Frontal cortex (tissue), 4 donors: ENCODE results near the gene SIRT2. TPM values are rescaled to one million over a fixed set of nuclear protein-coding genes. Genes with fewer than 3 reads are reported as not detected.
A peak's percentile ranks its signal among the peaks of the same experiment; 100 is the strongest.
"Not testable (repeated sequence)": the region's sequence is repeated elsewhere in the genome, so short reads cannot be mapped to it uniquely, and the experiment has no call there.

Experiments used
- DNase-seq, 2 donors: peaks; one replicate each; pipeline ENCODE4 v3.0.0; 2012; ENCODE audit warnings: low spot score in 2 of 2
- FAIRE-seq: peaks from 2 replicates; lab custom pipeline; 2012; peaks lifted over from hg19 to GRCh38; lab: Jason Lieb, UNC
- total RNA-seq: library from RNA; depleted of rRNA; stranded (reverse); fragments of >200 nt; gene quantifications from one replicate; pipeline ENCODE4 v1.2.3, GENCODE V29; 2014
- donor health status: control.
- donor health status: control.
- donor health status: control.

The SIRT2 gene
- total RNA-seq, 1 donor from 2014 or later = 56.7 TPM

DNA sequence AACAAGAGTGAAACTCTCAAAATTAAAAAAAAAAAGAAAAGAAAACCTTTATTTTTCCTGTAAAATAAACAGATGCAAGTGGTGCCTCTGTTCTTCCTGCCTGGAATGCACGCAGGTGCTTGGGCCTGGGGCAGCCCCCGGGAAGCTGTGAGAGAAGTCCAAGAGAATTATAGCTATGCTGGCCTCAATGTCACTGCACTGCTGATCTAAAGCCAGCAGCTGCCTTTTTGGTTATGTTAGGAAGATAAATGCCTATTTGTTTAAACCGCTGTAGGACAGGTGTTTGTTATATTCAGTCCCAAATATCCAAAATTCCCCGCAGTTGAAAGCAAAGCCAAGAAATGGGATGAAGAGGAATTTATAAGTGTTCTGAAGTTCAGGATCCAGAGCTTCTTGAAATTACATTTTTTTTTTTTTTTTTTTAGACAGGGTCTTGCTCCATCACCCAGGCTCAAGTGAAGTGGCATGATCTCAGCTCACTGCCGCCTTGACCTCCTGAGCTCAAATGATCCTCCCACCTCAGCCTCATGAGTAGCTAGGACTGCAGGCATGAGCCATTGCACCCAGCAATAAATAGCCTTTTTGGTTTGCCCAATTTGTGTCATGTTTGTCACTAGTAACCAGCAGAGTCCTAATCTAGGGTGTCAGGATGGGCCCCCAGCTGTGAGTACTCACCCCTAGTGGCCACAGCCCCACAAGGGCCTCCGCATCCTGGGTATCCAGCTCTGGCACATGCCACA is 23.6 kb downstream of the SIRT2 start:
- DNase-seq = no peak
- FAIRE-seq = no peak

DNA sequence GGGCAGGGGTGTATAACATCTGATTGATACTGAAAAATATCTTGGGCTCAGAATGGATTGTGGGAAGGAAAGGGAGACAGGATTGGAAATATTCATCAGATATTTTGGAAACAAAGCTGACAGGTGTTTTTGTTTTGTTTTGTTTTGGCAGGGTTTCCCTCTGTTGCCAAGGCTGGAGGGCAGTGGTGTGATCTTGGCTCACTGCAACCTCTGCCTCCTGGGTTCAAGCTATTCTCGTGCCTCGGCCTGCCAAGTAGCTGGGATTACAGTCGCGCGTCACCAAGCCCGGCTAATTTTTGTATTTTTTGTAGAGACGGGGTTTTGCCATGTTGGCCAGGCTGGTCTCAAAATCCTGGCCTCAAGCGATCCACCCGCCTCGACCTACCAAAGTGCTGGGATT is 26.0 kb downstream of the SIRT2 start:
- DNase-seq, FAIRE-seq: not testable (repeated sequence)

DNA sequence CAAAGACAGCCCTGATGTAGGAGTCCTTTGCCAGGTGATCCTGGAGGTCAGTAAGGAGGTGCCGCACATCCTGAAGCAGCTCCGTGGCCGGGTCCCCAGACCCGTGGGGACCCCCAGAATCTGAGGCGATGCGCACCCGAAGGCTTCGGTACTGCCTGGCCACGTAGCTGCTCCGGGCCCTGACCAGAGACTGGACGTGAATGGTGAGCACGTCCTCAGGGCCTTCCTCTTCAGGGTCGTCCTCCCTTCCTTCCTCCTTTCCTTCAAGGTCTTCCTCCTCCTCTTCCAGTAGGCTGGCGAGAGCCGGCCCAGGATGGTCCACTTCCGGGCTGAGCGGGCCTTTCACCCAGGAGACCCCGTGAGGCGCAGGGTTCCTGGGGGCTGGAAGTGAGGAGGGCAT is 28.8 kb downstream of the SIRT2 start:
- no peak for FAIRE-seq
- DNase-seq = no peak

DNA sequence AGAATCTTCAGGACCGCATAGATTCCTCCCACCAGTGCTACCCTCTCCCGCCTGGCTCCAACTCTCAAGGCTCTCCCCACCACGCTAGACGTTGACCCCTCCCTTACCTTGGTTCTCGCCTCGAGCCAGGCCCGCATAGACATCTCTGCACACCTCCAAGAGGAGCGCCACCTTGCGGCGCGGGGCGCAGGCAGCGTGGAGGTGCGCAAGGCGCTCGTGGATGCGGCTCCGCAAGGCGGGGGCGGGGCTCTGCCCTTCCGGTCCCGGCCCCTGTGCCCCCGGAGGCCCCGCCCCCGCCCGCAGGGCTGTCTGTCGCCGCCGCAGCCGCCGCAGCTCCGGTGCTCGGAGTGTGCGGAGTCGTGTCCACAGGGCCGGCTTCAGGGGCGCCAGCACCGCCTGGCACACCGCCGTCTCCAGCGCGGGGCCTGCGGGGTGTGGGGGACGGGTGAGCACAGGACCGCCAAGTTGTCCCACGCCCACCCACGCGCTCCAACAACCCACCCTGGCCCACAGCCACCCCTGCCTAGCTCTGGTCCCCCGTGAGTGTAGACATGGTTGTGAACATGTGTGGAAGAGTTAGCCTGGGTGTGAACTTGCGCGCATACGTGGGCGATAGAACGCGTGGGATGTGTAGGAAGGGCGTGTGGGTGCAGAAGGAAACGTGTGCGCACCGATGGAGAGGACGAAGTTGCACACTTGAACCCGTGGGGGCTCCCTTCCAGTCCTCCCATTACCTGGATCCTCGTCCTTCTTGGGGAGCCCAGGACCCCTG is 29.4 kb downstream of the SIRT2 start:
- FAIRE-seq = no peak
- peak; percentile 73 to 87 for DNase-seq

DNA sequence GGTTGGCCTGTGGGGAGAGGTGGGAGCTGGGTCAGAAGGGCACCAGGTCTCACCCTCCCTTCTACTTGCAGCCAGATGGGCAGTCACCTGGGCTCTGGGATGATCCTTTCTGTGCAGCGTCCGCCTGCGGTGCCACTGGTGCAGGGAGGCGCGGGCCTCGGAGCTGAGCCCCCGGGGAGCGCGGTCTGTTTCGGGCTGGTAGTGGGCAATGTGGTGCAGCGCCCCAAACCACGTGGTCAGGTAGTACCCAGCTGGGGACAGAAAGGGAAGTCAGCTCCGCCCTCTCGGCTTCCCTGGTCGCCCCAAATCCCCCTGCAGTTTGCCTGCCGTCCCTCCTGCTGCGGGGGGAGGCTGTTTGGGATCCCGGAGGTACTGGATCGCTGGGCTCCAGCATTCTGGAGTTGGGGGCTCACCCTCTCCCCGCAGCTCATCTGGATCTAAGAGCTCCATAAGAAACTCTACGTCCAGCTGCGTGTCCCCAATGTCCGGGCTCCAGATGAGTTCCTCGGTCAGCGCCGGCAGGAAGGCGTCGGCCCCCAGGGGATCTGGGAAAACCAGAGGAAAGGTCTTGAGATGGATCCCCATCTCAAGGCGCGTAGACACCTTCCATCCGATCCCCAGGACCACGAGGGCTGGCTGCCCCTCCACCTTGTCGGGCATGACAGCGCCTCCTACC is 30.1 kb downstream of the SIRT2 start:
- DNase-seq (peak in 1 of 2 donors; percentile 50), FAIRE-seq (no peak)

DNA sequence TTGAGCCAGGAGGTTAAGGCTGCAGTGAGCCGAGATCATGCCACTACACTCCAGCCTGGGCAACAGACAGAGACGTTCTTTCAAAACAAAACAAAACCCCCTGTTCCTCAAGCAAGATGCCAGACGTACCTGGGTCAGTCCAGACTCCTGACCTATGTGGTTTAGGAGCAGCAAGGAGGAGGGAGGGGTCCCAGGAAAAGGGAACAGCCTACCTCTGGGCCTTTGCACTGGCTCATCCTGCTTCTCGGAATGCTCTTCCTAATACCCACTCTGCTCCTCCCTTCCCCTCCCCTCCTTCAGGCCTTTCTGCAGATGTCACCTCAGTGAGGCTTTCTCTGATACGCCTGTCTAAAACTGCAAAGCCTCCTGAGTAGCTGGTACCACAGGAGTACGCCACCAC is 30.9 kb downstream of the SIRT2 start:
- FAIRE-seq (no peak), DNase-seq (no peak)

DNA sequence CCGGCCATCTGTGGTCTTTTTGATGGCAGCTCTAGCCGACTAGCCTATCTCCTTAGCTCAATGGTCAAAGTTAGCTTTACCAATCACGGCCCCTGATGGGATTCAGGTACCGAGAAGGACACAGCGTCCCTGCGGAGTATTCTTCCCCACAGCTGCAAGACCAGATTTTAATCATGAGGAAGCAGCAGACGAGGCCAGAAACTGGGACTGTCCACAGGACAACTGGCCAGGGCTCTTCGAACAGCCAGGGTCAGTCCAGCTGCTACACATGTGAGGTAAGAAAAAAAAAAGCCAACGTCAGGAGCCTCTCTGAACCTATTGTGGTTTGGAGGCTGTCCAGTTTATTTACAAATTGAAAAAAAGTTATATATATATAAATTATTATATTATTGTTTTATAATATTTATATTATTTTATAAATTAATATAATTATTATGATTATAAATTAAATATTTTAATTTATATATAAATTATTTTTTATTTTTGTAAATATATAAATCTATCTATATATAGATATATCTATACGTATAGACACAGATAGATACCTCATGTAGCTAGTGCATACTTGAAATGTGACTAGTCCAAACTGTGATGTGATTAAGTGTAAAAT is 32.1 kb downstream of the SIRT2 start:
- DNase-seq = no peak
- FAIRE-seq = peak; percentile 47

DNA sequence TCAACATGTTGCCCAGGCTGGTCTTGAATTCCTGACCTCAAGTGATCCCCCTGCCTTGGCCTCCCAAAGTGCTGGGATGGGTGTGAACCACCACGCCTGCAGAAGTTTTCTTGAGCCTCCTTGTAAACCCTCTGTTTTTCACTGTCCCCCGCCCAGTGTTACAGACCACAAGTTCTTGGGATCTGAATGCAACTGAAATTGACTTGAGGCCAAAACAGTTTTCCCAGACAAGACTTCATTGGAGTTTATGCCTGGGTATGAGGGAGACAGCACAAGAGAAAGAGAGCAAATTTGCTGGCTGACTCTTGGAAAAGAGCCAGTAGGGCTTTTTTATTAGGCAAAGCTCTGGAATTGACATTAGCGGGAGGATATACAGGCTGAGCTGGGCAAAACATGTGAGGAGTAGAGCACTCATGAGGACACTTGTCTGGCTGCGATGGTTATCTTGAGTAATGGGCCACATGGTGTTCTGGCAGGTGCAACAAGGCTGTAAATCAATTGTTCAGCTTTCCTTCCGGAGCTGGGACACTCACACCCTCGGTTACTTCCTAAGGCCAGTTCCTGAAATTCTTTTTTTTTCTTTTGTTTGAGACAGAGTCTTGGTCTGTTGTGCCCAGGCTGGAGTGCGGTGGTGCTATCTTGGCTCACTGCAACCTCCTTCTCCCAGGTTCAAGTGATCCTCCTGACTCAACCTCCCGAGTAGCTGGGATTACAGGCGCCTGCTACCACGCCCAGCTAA is 36.9 kb downstream of the SIRT2 start:
- FAIRE-seq (no peak), DNase-seq (no peak)

DNA sequence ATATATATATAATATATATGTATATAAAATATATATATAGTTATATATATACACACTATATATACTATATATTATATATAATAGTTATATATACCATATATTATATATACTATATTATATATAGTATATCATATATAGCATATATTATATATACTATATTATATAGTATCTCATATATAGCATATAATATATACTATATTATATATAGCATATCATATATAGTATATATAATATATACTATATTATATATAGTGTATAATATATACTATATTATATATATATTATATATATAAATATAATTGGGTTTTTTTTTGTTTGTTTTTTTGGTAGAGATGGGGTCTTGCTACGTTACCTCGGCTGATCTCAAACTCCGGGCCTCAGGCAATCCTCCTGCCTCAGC is 38.0 kb downstream of the SIRT2 start:
- DNase-seq (no peak), FAIRE-seq (no peak)

DNA sequence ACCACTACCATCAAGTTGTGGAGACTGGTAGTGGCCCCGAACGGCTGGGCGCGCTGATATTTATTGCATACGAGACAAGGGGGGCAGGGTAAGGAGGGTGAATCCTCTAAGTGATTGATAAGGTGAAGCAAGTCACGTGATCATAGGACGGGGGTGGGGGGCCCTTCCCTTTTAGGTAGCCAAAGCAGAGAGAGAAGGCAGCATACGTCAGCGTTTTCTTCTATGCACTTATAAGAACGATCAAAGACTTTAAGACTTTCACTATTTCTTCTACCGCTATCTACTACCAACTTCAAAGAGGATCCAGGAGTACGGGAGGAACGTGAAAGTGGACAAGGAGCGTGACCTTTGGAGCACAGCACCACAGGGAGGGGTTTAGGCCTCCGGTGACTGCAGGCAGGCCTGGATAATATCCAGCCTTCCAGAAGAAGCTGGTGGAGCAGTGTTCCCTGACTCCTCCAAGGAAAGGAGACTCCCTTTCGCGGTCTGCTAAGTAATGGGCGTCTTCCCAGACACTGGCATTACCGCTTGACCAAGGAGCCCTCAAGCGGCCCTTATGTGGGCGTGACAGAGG is 39.7 kb downstream of the SIRT2 start:
- not testable (repeated sequence) for FAIRE-seq, DNase-seq

DNA sequence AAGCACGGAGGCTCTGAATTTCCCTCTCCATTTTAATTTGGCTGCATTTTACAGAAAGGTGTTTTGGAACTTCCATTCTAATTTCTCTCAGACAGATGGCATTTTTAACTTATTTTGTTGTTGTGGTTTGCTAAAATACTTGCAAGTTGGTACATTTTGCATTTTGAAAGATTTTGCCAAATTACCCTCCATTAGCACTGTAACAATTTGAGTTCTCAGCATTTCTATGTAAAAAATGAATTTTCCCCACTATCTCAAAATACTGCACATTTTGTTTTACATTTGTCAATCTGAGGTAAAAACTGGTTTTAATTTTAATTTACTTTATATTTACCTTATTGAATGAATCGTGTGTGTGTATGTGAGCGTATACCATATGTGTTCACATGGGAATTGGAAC is 42.6 kb downstream of the SIRT2 start:
- no peak for DNase-seq
- FAIRE-seq = no peak

DNA sequence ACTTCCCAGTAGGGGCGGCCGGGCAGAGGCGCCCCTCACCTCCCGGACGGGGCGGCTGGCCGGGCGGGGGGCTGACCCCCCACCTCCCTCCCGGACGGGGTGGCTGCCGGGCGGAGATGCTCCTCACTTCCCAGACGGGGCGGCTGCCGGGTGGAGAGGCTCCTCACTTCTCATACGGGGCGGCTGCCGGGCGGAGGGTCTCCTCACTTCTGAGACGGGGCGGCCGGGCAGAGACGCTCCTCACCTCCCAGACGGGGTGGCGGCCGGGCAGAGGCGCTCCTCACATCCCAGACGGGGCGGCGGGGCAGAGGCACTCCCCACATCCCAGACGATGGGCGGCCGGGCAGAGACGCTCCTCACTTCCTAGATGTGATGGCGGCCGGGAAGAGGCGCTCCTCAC is 43.7 kb downstream of the SIRT2 start:
- not testable (repeated sequence) for FAIRE-seq, DNase-seq

DNA sequence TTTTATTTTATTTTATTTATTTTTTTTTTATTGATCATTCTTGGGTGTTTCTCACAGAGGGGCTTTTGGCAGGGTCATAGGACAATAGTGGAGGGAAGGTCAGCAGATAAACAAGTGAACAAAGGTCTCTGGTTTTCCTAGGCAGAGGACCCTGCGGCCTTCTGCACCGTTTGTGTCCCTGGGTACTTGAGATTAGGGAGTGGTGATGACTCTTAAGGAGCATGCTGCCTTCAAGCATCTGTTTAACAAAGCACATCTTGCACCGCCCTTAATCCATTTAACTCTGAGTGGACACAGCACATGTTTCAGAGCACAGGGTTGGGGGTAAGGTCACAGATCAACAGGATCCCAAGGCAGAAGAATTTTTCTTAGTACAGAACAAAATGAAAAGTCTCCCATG is 44.5 kb downstream of the SIRT2 start:
- FAIRE-seq = not testable (repeated sequence)

DNA sequence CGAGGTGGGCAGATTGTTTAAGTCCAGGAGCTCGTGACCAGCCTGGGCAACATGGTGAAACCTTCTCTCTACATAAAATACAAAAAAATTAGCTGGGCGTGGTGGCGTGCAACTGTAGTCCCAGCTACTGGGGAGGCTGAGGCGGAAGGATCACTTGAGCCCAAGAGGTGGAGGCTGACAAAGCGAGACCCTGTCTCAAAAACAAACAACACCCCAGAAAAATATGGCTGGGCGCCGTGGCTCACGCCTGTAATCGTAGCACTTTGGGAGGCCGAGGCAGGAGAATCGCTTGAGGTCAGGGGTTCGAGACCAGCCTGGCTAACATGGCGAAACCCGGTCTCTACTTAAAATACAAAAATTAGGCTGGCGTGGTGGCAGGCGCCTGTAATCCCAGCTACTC is 46.2 kb downstream of the SIRT2 start:
- no peak for FAIRE-seq

More for the DNA sequence above, 44.5 kb downstream of the SIRT2 start:
- not testable (repeated sequence) for DNase-seq

DNA sequence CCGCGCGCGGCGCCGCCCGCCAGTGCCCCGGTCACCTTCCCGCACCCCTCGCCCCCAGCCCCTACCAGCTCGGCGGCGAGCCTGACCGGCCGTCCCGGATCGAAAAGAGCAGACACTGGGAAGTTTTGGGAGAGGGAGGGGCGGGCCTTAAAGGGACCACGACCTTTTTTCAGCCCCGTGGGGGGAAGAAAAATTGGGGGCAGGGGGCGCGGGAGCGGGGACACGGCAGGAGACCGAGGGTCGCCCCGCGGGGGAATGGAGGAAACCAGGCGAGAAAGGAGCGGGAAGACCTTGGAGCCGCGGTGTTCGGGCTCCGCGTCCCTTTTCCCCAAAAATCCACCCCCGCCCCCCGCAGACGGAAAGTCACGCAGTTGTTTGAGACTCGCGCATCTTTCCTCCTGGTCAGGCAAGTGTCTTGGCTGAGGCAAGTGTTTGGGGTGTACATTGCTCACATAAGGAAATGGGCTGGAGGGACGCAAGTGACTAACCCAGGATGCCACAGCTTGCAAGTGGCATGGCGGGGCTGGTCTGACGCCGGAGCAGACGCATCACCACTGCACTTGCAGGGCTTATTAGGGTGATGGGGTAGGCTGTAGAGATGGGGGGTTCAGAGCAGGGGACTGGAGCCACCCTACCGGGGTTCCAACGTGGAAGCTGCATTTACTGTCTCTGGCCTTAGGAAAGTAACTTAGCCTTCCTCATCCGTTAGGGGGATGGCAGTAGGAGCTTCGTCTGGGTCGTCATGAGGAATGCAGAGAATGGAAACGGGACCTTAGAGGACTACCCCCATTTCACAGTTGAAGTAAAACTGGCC is 47.0 kb downstream of the SIRT2 start:
- DNase-seq (peak in 1 of 2 donors; percentile 47), FAIRE-seq (no peak)

More for the DNA sequence above, 46.2 kb downstream of the SIRT2 start:
- DNase-seq = no peak

DNA sequence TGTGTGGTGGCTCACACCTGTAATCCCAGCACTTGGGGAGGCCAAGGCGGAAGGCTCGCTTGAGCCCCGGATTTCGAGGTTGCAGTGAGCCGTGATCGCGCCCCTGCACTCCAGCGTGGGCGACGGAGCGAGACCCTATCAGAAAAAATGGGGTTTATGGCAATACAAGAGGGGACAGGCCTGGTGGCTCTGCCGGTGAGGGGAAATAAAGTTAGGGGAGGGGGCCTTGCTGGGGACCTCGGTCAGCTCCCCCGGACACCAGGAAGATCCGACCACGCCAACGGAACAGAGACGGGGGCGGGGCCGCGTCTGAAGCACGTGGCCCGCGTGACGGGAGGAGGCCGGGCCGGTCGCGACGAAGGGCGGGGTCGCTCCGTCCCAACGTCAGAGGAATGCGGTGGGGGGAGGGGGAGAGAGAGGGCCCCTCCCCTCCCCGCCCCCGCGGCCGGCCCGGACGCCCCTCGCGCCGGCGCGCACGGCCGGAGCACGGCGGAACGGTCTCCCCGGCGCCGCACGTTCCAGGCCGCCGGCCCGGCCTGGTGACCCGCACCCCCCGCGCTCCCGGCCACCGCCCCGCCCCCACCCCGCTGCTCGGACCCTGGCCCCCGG is 47.7 kb downstream of the SIRT2 start:
- DNase-seq (peak; percentile 95 to 98), FAIRE-seq (no peak)

DNA sequence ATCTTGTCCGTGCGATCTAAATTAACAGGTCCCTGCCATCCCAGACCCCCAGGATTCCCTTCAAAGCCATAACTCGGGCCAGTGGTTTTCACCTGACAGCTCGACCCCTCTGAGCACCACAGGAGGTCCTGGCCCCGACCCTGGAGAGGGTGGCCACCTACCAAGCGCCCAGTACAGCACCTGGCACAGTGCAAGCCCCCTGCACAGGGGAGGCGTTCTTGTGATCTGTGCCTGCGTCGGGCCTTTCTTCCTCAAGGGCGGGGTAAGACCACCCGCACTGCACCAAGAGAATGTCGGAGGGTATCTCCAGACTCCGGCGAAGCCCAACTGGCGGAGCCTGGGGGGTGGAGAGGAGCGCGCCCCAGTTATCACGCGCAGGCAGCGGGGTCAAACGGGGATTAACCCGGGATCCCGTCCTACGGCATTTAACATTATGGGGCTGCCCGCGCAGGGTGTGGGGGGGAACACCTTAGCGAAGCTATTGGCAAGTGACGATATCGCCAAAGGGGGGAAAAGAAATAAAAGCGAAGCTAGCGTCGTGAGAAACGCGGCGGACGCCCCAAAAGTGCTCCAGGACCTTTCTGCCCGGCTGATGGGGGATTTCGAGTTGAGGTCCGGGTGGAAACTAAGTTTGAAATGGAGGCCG is 48.3 kb downstream of the SIRT2 start:
- DNase-seq = no peak

More for the DNA sequence above, 48.3 kb downstream of the SIRT2 start:
- FAIRE-seq = no peak
